Skeletal muscle tissue (tissue), 4 donors: ENCODE data around the gene RSPH6A. TPM values are rescaled to one million over a fixed set of nuclear protein-coding genes. Genes with fewer than 3 reads are reported as not detected.

Source experiments
- H3K27ac ChIP-seq: one replicate; pipeline ENCODE4 v1.7.0; 2013; ENCODE audit warnings: mild to moderate bottlenecking, low read depth, low read length, inconsistent platforms
- H3K27me3 ChIP-seq, 3 donors: one replicate each; pipeline ENCODE4 v1.7.0; 2013; ENCODE audit warnings: low read length in 3 of 3; ENCODE audit not compliant: control insufficient read depth in 3 of 3, insufficient read depth in 3 of 3
- H3K36me3 ChIP-seq, 3 donors: one replicate each; pipeline ENCODE4 v1.7.0; 2013; ENCODE audit warnings: low read length in 3 of 3; ENCODE audit not compliant: control insufficient read depth in 3 of 3, insufficient read depth in 3 of 3
- H3K4me1 ChIP-seq, 3 donors: one replicate each; pipeline ENCODE4 v1.7.0; 2013; ENCODE audit warnings: low read length in 3 of 3, mild to moderate bottlenecking in 3 of 3; ENCODE audit not compliant: control insufficient read depth in 3 of 3, insufficient read depth in 3 of 3
- H3K4me3 ChIP-seq, 3 donors: one replicate each; pipeline ENCODE4 v1.7.0; 2013; ENCODE audit warnings: low read length in 3 of 3
- H3K9ac ChIP-seq, 3 donors: one replicate each; pipeline ENCODE4 v1.7.0; 2013; ENCODE audit warnings: low read length in 3 of 3, mild to moderate bottlenecking in 3 of 3, moderate library complexity in 2 of 3, low read depth in 1 of 3
- H3K9me3 ChIP-seq, 3 donors: one replicate each; pipeline ENCODE4 v1.7.0; 2013; ENCODE audit warnings: low read length in 3 of 3; ENCODE audit not compliant: control insufficient read depth in 3 of 3
- total RNA-seq: library from RNA; depleted of rRNA; stranded (reverse); fragments of >200 nt; gene quantifications from one replicate; pipeline ENCODE4 v1.2.3, GENCODE V29; 2014
- donor health status: Osteomylitis.

The RSPH6A gene
- total RNA-seq, 1 donor from 2014 or later, result not detected

DNA sequence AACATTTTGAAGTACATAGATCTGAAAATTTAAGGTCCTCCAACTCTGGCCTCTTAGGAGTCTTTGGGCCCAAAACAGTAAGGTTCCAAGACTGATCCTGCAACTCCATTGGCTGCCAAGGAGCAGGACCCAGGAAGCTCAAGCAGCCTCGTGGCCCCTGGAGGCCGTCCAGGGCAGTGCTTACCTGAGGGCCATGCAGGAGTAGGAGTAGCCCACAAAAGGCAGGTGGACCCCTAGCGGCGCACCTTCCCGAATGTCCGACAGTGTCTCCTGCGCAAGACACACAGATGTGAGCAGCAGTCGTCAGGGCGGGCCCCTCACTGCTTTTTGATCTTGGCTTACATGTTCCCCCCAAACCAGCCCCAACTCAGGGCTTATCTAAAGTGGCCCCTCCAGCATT, 40.3 kb downstream of the RSPH6A start:
- Histone ChIP-seq H3K27ac (no peak overlapping the region), H3K27me3 (no peaks in the 10 kb centered on the region), H3K9ac (no peak overlapping the region), H3K36me3 (peaks cover 28 to 53% (median 49%) of the 10 kb centered on the region in 3 donors), H3K4me1 (peaks cover 14 to 33% (median 15%) of the 10 kb centered on the region in 3 donors), H3K9me3 (no peaks in the 10 kb centered on the region), H3K4me3 (no peak overlapping the region)

DNA sequence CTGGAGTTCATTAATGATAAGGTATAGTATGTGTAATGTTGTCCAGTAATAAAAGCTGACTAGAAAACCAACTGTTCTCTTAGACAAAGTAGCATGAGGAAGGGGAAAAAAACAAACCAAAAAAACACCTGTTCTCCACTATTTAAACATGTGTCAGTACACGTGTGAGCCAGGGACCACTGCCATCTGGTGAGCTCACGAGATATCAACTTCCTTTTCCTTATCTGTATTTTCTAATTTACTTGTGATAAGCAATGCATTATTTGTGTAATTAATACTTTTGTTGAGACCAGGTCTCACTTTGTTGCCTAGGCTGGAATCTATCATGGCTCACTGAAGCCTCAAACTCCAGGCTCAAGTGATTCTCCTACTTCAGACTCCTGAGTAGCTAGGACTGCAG, 41.7 kb downstream of the RSPH6A start:
- H3K9me3 ChIP-seq, result no peaks in the 10 kb centered on the region
- H3K9ac ChIP-seq, result peak overlapping the region in 1 of 3 donors; percentile 55
- H3K4me1 ChIP-seq, result peaks cover 12 to 33% (median 16%) of the 10 kb centered on the region in 3 donors
- peaks cover 24 to 42% (median 40%) of the 10 kb centered on the region in 3 donors for H3K36me3 ChIP-seq
- no peak overlapping the region for H3K27ac ChIP-seq
- no peak overlapping the region for H3K4me3 ChIP-seq
- no peaks in the 10 kb centered on the region for H3K27me3 ChIP-seq

DNA sequence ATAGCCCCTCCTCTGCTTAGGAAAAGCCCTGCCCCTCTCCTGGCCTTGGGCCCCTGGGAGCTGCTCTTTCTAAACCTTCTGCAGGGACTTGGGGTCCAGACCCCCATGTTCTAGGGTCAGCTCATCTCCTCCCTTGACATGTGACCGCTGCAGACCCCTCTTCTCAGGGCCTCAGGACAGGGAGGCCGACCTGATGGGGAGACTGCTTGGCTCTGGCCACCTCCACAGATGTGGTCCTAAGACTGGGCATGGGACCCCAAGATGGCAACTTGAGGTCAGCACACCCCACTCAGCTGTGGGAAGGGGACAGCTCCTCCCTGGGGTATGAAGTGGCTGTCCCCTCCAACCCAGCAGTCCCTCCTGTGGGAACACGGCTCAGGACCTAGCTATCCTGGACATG, 42.2 kb downstream of the RSPH6A start:
- H3K36me3 ChIP-seq, result peaks cover 19 to 37% (median 35%) of the 10 kb centered on the region in 3 donors

DNA sequence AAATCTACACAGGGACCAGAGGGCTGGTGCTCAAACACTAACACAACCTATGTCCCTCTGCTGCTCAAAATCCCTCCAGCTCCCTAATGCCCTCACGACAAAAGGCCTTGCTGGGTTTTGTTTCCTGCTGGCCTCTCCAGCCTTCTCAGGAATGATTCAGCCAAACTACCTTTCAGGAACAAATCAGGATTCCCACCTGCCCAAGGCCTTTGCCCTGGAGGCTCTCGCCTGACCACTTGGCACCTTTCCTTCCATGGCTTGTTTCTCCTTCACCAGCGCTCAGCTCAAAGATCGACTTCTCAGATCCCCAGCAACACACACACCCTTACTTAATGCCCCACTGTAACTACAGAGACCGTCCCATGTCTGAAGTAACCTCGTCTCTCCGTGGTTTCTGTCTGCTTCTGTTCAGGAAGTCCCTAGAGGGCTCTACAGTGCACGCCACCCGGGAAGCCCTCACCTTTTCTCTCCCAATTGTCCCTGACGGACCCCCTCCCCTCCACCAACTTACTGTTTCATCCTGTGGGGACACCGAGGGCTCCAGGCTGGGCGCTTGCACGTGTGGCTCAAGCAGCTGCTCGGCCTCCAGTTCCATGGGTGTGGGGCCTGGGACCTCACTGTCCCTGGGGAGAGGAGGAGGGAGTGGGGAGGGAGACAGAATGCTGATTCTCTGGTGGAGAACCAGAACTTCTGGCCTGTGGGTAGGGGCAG, 42.8 kb downstream of the RSPH6A start:
- Histone ChIP-seq H3K27ac (no peak overlapping the region), H3K9ac (peak overlapping the region in 1 of 3 donors; percentile 40), H3K4me3 (no peak overlapping the region), H3K4me1 (peaks cover 15 to 41% (median 16%) of the 10 kb centered on the region in 3 donors), H3K9me3 (no peaks in the 10 kb centered on the region), H3K36me3 (peaks cover 13 to 31% (median 29%) of the 10 kb centered on the region in 3 donors), H3K27me3 (no peaks in the 10 kb centered on the region)

More for the DNA sequence above, 42.2 kb downstream of the RSPH6A start:
- Histone ChIP-seq H3K9me3 (no peaks in the 10 kb centered on the region), H3K9ac (no peak overlapping the region), H3K4me3 (no peak overlapping the region), H3K27ac (no peak overlapping the region), H3K4me1 (peaks cover 12 to 35% (median 16%) of the 10 kb centered on the region in 3 donors), H3K27me3 (no peaks in the 10 kb centered on the region)

DNA sequence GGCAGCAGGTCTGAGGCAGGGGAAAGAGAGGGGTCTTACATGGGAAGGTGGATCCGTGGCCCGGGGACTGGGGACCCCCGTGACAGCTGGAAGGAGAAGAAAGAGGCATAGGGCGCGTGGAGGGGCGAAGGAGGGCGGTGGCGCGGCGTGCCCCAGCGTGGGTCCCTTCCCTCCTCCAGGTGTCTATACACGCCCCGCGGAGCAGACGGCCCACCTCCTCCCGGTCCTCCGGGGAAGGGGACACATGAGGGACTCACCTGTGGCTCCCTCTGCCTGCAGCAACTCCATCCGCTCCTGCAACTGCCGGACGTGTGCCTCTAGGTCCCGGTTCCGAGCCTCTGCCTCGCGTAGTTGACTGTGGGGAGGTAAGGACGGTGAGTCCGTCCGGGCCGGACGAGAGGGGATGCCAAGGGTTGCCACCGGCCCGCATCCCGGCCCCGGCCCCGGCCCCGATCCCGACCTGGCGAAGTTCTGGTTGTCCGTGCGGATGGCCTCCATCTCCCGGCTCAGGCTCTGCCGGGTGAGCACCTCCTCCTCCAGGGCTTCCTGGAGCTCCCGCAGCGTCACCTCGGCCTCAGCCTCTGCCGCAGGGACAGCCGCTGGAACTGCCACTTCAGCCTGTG, 43.7 kb downstream of the RSPH6A start:
- peaks cover 23 to 50% (median 24%) of the 10 kb centered on the region in 3 donors for H3K4me1 ChIP-seq
- H3K9ac ChIP-seq, result peak overlapping the region in 2 of 3 donors; percentile 34 to 79
- H3K27me3 ChIP-seq, result no peaks in the 10 kb centered on the region
- no peaks in the 10 kb centered on the region for H3K9me3 ChIP-seq
- peak overlapping the region; percentile 93 for H3K27ac ChIP-seq
- H3K36me3 ChIP-seq, result peaks cover 6 to 22% (median 20%) of the 10 kb centered on the region in 3 donors
- H3K4me3 ChIP-seq, result peak overlapping the region in 2 of 3 donors; percentile 22 to 54

DNA sequence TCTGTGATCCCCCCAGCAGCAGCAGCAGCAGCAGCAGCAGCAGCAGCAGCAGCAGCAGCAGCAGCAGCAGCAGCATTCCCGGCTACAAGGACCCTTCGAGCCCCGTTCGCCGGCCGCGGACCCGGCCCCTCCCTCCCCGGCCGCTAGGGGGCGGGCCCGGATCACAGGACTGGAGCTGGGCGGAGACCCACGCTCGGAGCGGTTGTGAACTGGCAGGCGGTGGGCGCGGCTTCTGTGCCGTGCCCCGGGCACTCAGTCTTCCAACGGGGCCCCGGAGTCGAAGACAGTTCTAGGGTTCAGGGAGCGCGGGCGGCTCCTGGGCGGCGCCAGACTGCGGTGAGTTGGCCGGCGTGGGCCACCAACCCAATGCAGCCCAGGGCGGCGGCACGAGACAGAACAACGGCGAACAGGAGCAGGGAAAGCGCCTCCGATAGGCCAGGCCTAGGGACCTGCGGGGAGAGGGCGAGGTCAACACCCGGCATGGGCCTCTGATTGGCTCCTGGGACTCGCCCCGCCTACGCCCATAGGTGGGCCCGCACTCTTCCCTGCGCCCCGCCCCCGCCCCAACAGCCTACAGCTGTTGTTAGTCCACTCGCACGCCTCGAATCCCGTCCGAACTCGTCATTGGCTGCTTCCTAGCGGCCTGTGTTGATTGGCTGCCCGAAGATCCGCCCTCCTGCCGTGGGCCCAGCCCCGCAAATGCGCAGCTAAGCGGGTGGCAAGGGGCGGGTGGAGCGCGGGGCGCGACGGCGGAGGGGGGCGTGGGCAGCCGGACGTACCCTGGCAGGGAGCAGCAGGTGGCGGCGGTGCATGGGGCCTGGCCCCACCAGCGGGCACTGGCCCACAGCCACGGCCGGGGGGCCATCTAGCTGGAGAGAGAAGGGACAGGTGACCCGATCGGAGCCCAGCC, 44.7 kb downstream of the RSPH6A start:
- Histone ChIP-seq H3K27me3 (no peaks in the 10 kb centered on the region), H3K4me1 (peaks cover 29 to 60% (median 34%) of the 10 kb centered on the region in 3 donors), H3K36me3 (peaks cover 7 to 25% (median 19%) of the 10 kb centered on the region in 3 donors), H3K9me3 (no peaks in the 10 kb centered on the region), H3K9ac (peak overlapping the region; percentile 57 to 90 (median 76)), H3K4me3 (peak overlapping the region; percentile 74 to 95 (median 91)), H3K27ac (peak overlapping the region; percentile 93)

DNA sequence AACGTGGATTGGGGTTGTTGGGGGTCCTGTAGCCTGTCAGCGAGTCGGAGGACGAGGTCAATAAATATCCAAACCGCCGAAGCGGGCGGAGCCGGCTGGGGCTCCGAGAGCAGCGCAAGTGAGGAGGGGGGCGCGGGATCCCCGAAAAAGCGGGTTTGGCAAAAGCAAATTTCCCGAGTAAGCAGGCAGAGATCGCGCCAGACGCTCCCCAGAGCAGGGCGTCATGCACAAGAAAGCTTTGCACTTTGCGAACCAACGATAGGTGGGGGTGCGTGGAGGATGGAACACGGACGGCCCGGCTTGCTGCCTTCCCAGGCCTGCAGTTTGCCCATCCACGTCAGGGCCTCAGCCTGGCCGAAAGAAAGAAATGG, 45.3 kb downstream of the RSPH6A start:
- peak overlapping the region; percentile 57 to 90 (median 76) for H3K9ac ChIP-seq
- H3K27me3 ChIP-seq, result no peaks in the 10 kb centered on the region

DNA sequence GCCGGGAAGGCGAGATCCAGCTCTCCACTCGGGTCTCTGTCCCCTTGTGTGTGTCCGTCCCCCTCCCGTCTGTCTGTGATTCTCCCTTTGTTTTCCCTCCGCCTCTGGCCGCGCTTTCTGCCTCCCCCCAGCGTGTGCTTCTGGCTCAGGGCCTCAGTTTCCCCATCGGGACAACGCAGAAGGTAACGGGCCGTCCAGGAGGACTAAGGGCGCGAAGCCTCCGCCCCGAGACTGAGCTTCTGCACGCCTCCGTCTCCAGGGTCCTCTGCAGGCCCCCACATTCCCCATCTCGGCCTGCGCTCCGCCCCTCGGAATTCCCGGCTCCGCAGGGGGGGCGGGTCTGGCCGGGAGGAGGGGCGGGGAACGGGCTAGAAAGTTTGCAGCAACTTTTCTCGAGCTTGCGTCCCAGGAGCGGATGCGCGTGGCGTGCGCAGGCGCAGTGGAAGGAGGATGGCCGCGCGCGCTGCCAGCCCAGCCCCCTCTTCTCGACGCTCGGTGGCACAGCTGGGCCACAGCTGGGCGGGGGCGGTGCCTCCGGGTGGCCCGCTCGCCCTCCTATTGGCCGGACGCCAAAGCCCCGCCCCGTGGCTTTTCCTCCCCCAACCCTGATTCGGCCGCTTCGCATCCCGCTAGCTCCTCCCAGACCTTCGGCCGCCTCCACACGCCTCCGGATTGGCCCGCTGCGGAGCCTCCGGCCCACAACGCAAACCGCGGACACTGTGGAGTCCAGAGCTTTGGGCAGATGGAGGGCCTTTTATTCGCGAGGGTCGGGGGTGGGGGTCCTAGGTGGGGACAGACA, 45.9 kb downstream of the RSPH6A start, which contains the start of gene SIX5:
Gene SIX5 (minus strand): TSS at position 269 of the 799 bp plus-strand sequence. CDS start 408 bp downstream, outside the sequence.
- no peaks in the 10 kb centered on the region for H3K9me3 ChIP-seq
- H3K9ac ChIP-seq, result peak within 1 kb of the TSS; percentile 81 to 92 (median 90)
- peaks cover 40 to 72% (median 46%) of the 10 kb centered on the region in 3 donors for H3K4me1 ChIP-seq
- peak within 1 kb of the TSS; percentile 93 for H3K27ac ChIP-seq
- peak within 1 kb of the TSS; percentile 79 to 95 (median 91) for H3K4me3 ChIP-seq
- peaks cover 6 to 21% (median 16%) of the 10 kb centered on the region in 3 donors for H3K36me3 ChIP-seq
- no peaks in the 10 kb centered on the region for H3K27me3 ChIP-seq

More for the DNA sequence above, 45.3 kb downstream of the RSPH6A start:
- Histone ChIP-seq H3K4me1 (peaks cover 34 to 66% (median 40%) of the 10 kb centered on the region in 3 donors), H3K4me3 (peak overlapping the region; percentile 74 to 95 (median 91)), H3K27ac (peak overlapping the region; percentile 93), H3K36me3 (peaks cover 7 to 25% (median 19%) of the 10 kb centered on the region in 3 donors), H3K9me3 (no peaks in the 10 kb centered on the region)

DNA sequence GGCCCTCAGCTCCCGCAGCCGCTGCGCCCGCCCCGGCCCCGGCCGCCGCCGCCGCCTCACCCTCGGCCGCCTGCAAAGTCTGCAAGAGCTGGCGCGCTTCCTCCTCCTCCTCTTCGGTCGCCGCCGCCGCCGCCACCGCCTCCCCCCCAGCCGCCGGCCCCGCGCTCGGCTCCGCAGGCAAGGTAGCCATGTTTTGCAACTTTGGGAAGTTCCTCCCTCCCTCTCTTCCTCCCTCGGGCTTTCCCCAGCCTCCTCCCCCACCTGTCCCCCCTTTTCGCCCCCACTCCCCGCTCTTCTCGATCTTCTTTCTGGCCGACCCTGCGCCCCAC, 46.5 kb downstream of the RSPH6A start:
- Histone ChIP-seq H3K9ac (peak overlapping the region; percentile 77 to 90 (median 85)), H3K27ac (peak overlapping the region; percentile 93), H3K27me3 (no peaks in the 10 kb centered on the region), H3K4me3 (peak overlapping the region; percentile 74 to 95 (median 91)), H3K9me3 (no peaks in the 10 kb centered on the region), H3K4me1 (peaks cover 45 to 77% (median 52%) of the 10 kb centered on the region in 3 donors), H3K36me3 (peaks cover 6 to 20% (median 16%) of the 10 kb centered on the region in 3 donors)
